Osteoblast (primary cell): ENCODE measurements around the gene PHYKPL. TPM values are rescaled to one million over a fixed set of nuclear protein-coding genes. Genes with fewer than 3 reads are reported as not detected.

ENCODE experiments used
- DNase-seq: peaks from one replicate; pipeline ENCODE4 v3.0.0; 2011; ENCODE audit warnings: low spot score, mixed read lengths; ENCODE audit not compliant: insufficient read length; ENCODE audit errors: missing footprints
- H2AFZ ChIP-seq: 2 replicates; pipeline ENCODE4 v1.6.0; 2011; ENCODE audit warnings: mild to moderate bottlenecking, low read length
- H3K27ac ChIP-seq: 2 replicates; pipeline ENCODE4 v1.5.1; 2011; ENCODE audit warnings: mild to moderate bottlenecking, low read depth, low read length, moderate library complexity
- H3K27me3 ChIP-seq: 2 replicates; pipeline ENCODE4 v1.6.0; 2012; ENCODE audit warnings: mild to moderate bottlenecking, control low read depth, inconsistent platforms, low read length, moderate library complexity; ENCODE audit not compliant: insufficient read depth
- H3K36me3 ChIP-seq: 2 replicates; pipeline ENCODE4 v1.5.1; 2011; ENCODE audit warnings: mild to moderate bottlenecking, low read length, control low read depth, moderate library complexity; ENCODE audit not compliant: insufficient read depth
- H3K4me1 ChIP-seq: 2 replicates; pipeline ENCODE4 v1.5.1; 2011; ENCODE audit warnings: mild to moderate bottlenecking, low read length, control low read depth, moderate library complexity; ENCODE audit not compliant: insufficient read depth
- H3K4me2 ChIP-seq: 2 replicates; pipeline ENCODE4 v1.6.0; 2011; ENCODE audit warnings: mild to moderate bottlenecking, low read length; ENCODE audit not compliant: insufficient read depth
- H3K4me3 ChIP-seq: fragments of 200-600 bp; sonication (generic); 3 replicates; pipeline ENCODE4 v1.5.1; 2012; ENCODE audit warnings: mild to moderate bottlenecking, low read length, inconsistent platforms; ENCODE audit not compliant: insufficient read depth
- H3K79me2 ChIP-seq: 2 replicates; pipeline ENCODE4 v1.6.0; 2012; ENCODE audit warnings: mild to moderate bottlenecking, low read length, control low read depth, inconsistent platforms; ENCODE audit not compliant: insufficient read depth
- H3K9me3 ChIP-seq: 2 replicates; pipeline ENCODE4 v1.5.1; 2011; ENCODE audit warnings: low read depth, low read length, control low read depth
- H4K20me1 ChIP-seq: 2 replicates; pipeline ENCODE4 v1.6.0; 2012; ENCODE audit warnings: mild to moderate bottlenecking, low read length, control low read depth; ENCODE audit not compliant: insufficient read depth
- total RNA-seq: library from RNA; depleted of rRNA; stranded (reverse); fragments of >200 nt; gene quantifications from 2 replicates; pipeline ENCODE4 v1.2.3, GENCODE V29; 2012
- TF ChIP-seq, protein P1 (sequence below): IDR thresholded peaks from 2 replicates; pipeline ENCODE4 v1.5.1; 2011; ENCODE audit warnings: mild to moderate bottlenecking, low read depth, low read length, moderate library complexity; ENCODE audit errors: extremely low read depth

PHYKPL gene
- total RNA-seq, 1 donor, result 35.1 TPM

GRCh38 chr5:178246624-178247279, 14.2 kb upstream of the PHYKPL start:
- H3K36me3 ChIP-seq, result no peaks in the 10 kb centered on the region
- no peak overlapping the region for H3K27ac ChIP-seq
- no peak overlapping the region for H2AFZ ChIP-seq
- H3K4me1 ChIP-seq, result peaks cover 5% of the 10 kb centered on the region
- TF ChIP-seq, protein P1, sequence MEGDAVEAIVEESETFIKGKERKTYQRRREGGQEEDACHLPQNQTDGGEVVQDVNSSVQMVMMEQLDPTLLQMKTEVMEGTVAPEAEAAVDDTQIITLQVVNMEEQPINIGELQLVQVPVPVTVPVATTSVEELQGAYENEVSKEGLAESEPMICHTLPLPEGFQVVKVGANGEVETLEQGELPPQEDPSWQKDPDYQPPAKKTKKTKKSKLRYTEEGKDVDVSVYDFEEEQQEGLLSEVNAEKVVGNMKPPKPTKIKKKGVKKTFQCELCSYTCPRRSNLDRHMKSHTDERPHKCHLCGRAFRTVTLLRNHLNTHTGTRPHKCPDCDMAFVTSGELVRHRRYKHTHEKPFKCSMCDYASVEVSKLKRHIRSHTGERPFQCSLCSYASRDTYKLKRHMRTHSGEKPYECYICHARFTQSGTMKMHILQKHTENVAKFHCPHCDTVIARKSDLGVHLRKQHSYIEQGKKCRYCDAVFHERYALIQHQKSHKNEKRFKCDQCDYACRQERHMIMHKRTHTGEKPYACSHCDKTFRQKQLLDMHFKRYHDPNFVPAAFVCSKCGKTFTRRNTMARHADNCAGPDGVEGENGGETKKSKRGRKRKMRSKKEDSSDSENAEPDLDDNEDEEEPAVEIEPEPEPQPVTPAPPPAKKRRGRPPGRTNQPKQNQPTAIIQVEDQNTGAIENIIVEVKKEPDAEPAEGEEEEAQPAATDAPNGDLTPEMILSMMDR, result no peak
- no peak overlapping the region for H3K4me3 ChIP-seq
- peak; percentile 49 for DNase-seq
- no peak overlapping the region for H3K4me2 ChIP-seq
- H4K20me1 ChIP-seq, result no peaks in the 10 kb centered on the region
- no peaks in the 10 kb centered on the region for H3K9me3 ChIP-seq
- H3K27me3 ChIP-seq, result no peaks in the 10 kb centered on the region
- H3K79me2 ChIP-seq, result no peaks in the 10 kb centered on the region

DNA sequence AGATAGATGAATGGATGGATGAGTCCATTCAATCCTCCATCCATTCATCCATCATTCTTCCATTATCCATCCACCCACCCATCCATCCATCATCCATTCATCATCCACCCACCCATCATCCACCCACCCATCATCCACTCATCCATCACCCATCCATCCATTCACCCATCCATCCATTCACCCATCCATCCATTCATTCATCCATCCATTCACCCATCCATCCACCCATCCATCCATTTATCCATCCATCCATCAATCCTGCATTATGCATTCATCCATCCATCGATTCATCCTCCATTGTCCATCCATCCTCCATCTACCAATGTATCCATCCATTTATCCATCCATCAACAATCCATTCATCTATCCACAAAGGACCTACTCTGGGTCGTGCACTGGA, 12.8 kb upstream of the PHYKPL start:
- no peaks in the 10 kb centered on the region for H3K79me2 ChIP-seq
- TF ChIP-seq, protein P1, result no peak
- peaks cover 5% of the 10 kb centered on the region for H3K4me1 ChIP-seq
- H3K9me3 ChIP-seq, result no peaks in the 10 kb centered on the region
- no peaks in the 10 kb centered on the region for H3K36me3 ChIP-seq
- H3K27me3 ChIP-seq, result no peaks in the 10 kb centered on the region
- H4K20me1 ChIP-seq, result no peaks in the 10 kb centered on the region
- DNase-seq, result no peak
- H2AFZ ChIP-seq, result no peak overlapping the region
- H3K27ac ChIP-seq, result no peak overlapping the region
- no peak overlapping the region for H3K4me2 ChIP-seq
- no peak overlapping the region for H3K4me3 ChIP-seq

- Histone ChIP-seq H3K36me3 (no peaks in the 10 kb centered on the region), H3K79me2 (no peaks in the 10 kb centered on the region), H3K4me2 (no peak overlapping the region), H2AFZ (no peak overlapping the region), H3K4me3 (no peak overlapping the region), H3K9me3 (no peaks in the 10 kb centered on the region), H4K20me1 (no peaks in the 10 kb centered on the region), H3K27me3 (no peaks in the 10 kb centered on the region), H3K4me1 (peaks cover 3% of the 10 kb centered on the region), H3K27ac (no peak overlapping the region)
- TF ChIP-seq, protein P1, result no peak
- DNase-seq, result peak; percentile 71
Measured at GRCh38 chr5:178244576-178244975, 12.0 kb upstream of the PHYKPL start.

DNA sequence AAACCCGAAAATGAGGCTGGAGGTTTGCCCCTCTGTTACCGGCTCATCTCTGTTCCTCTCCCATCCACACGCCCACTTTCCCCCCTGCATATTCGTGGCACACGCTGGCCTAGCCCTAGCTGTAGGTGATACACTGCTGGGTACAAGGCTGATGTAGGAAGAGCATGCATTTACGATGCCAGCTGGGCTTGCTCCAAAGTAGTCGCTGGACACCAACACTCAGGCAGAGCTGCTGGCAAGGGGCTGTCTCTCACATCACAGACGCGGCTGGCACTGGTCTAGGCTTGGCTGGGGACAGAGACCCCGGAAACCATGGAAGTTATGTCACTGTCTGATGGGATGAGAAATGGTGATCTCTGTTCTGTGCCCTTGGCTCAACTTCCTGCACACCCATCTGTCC, 9.8 kb upstream of the PHYKPL start:
- Histone ChIP-seq H3K27me3 (no peaks in the 10 kb centered on the region), H3K4me2 (no peak overlapping the region), H3K79me2 (no peaks in the 10 kb centered on the region), H3K36me3 (no peaks in the 10 kb centered on the region), H3K9me3 (no peaks in the 10 kb centered on the region), H2AFZ (no peak overlapping the region), H4K20me1 (no peaks in the 10 kb centered on the region), H3K4me3 (no peak overlapping the region), H3K4me1 (no peaks in the 10 kb centered on the region), H3K27ac (no peak overlapping the region)
- peak; percentile 69 for DNase-seq
- TF ChIP-seq, protein P1, result no peak
